K562 (cell line): Measurements from ENCODE around the gene MED13L. TPM values are rescaled to one million over a fixed set of nuclear protein-coding genes. Genes with fewer than 3 reads are reported as not detected.

Source experiments
- ATAC-seq: fragments of 200-7000 bp; cut with Tn5 transposase; 3 replicates; pipeline ENCODE4 v1.9.1; 2020; ENCODE audit warnings: moderate library complexity
- BruUV-seq: library from RNA; stranded (reverse); fragments of 400-500 nt; replicated peaks from 2 replicates; lab custom pipeline; 2021; lab: Mats Ljungman, UMichigan
- CTCF ChIA-PET: fragments of 300-600 bp; formaldehyde crosslinking; extraction: SDS; loops from one replicate; lab custom pipeline; 2021; ENCODE audit warnings: low intra/inter-chr PET ratio; lab: Yijun Ruan, JAX
- POLR2A ChIA-PET: fragments of 300-600, 350-650 bp; sonication (Branson Sonifier 250); formaldehyde crosslinking; extraction: SDS; loops from one replicate; lab custom pipeline; 2021; ENCODE audit warnings: antibody characterized with exemption, inconsistent platforms; lab: Yijun Ruan, JAX
- DNase-seq, 4 experiments: peaks; one replicate each; pipeline versions ENCODE4 v3.0.0 to v3.0.0-alpha.2; 2011 to 2018; ENCODE audit warnings: low spot score in 3 of 4, mixed read lengths in 3 of 4; ENCODE audit errors: extremely low read depth in 1 of 4
- FAIRE-seq: peaks from 2 replicates; lab custom pipeline; 2011; peaks lifted over from hg19 to GRCh38; lab: Jason Lieb, UNC
- H2AFZ ChIP-seq: 2 replicates; pipeline ENCODE4 v1.6.0; 2011; ENCODE audit warnings: low read depth, low read length, control low read depth, inconsistent platforms
- H3K27ac ChIP-seq: fragments of 200-600 bp; 3 replicates; pipeline ENCODE4 v1.8.0; 2011; ENCODE audit warnings: low read depth, mild to moderate bottlenecking, control low read depth, inconsistent platforms, low read length, moderate library complexity, mixed read lengths; ENCODE audit errors: extremely low read depth
- H3K27me3 ChIP-seq, 2 experiments: fragments of 300-600 bp in 1 of 2; 2 replicates in 1 of 2; 3 replicates in 1 of 2; pipeline versions ENCODE4 v1.6.0 to v1.8.0; 2011; ENCODE audit warnings: inconsistent platforms in 2 of 2, low read length in 2 of 2, mild to moderate bottlenecking in 1 of 2, mixed read lengths in 1 of 2, moderate library complexity in 1 of 2; ENCODE audit not compliant: control insufficient read depth in 2 of 2, insufficient read depth in 2 of 2
- H3K36me3 ChIP-seq: fragments of 300-600 bp; 3 replicates; pipeline ENCODE4 v1.8.0; 2011; ENCODE audit warnings: mild to moderate bottlenecking, low read length, inconsistent platforms; ENCODE audit not compliant: control insufficient read depth, insufficient read depth
- H3K4me1 ChIP-seq, 2 experiments: fragments of 200-600 bp in 1 of 2; replicated peaks in 1 of 2; 2 replicates in 1 of 2; 3 replicates in 1 of 2; pipeline versions ENCODE4 v1.5.1 to v1.8.0; 2011; ENCODE audit warnings: inconsistent platforms in 2 of 2, low read length in 2 of 2, mild to moderate bottlenecking in 1 of 2, mixed read lengths in 1 of 2, moderate library complexity in 1 of 2; ENCODE audit not compliant: control insufficient read depth in 2 of 2, insufficient read depth in 2 of 2
- H3K4me2 ChIP-seq: 2 replicates; pipeline ENCODE4 v1.6.1; 2011; ENCODE audit warnings: low read length, control low read depth, inconsistent platforms, mixed read lengths; ENCODE audit not compliant: insufficient read depth
- H3K4me3 ChIP-seq: fragments of 200-600 bp; sonication (generic), shearing (Covaris generic); 2 replicates; pipeline ENCODE4 v1.5.1; 2016; ENCODE audit warnings: control low read depth, inconsistent platforms
- H3K79me2 ChIP-seq: fragments of 200-600 bp; 3 replicates; pipeline ENCODE4 v1.8.0; 2011; ENCODE audit warnings: low read length, inconsistent platforms; ENCODE audit not compliant: control insufficient read depth, insufficient read depth
- H3K9ac ChIP-seq, 2 experiments: 2 replicates each; pipeline versions ENCODE4 v1.6.0 to v1.6.1; 2011; ENCODE audit warnings: low read depth in 2 of 2, low read length in 2 of 2, control low read depth in 1 of 2, inconsistent platforms in 1 of 2, mild to moderate bottlenecking in 1 of 2, mixed read lengths in 1 of 2; ENCODE audit not compliant: insufficient read depth in 1 of 2
- H3K9me1 ChIP-seq: one replicate; pipeline ENCODE4 v1.6.0; 2011; ENCODE audit warnings: inconsistent platforms, mild to moderate bottlenecking, low read length, moderate library complexity; ENCODE audit not compliant: control insufficient read depth, insufficient read depth
- H3K9me3 ChIP-seq: replicated peaks from 2 replicates; pipeline ENCODE4 v1.5.1; 2011; ENCODE audit warnings: low read depth, low read length, inconsistent platforms; ENCODE audit not compliant: control insufficient read depth, insufficient read depth
- H4K20me1 ChIP-seq: replicated peaks from 2 replicates; pipeline ENCODE4 v1.6.1; 2011; ENCODE audit warnings: low read length, inconsistent platforms, mixed read lengths; ENCODE audit not compliant: control insufficient read depth, insufficient read depth
- GATA2 ChIP-seq: sonication (generic); formaldehyde crosslinking; IDR thresholded peaks from 2 replicates; pipeline ENCODE4 v1.4.0; 2020; ENCODE audit warnings: mild to moderate bottlenecking, missing genetic modification reagents
- GTF2A2 ChIP-seq: IDR thresholded peaks from 2 replicates; pipeline ENCODE4 v1.6.1; 2016; ENCODE audit warnings: mild to moderate bottlenecking, missing genetic modification characterization, missing compliant biosample characterization
- HLTF ChIP-seq: fragments of 450-650 bp; IDR thresholded peaks from 2 replicates; pipeline ENCODE4 v1.6.1; 2016
- KLF16 ChIP-seq: IDR thresholded peaks from 2 replicates; pipeline ENCODE4 v1.6.1; 2016; ENCODE audit warnings: antibody characterized with exemption
- NCOA2 ChIP-seq, 2 experiments: fragments of 450-650 bp; IDR thresholded peaks; 2 replicates each; pipeline ENCODE4 v1.6.1; 2018; ENCODE audit warnings: mild to moderate bottlenecking in 2 of 2, moderate library complexity in 1 of 2; ENCODE audit not compliant: partially characterized antibody in 2 of 2
- NCOR1 ChIP-seq: fragments of 450-650 bp; IDR thresholded peaks from 2 replicates; pipeline ENCODE4 v1.6.1; 2016; ENCODE audit warnings: mild to moderate bottlenecking, moderate library complexity
- RAD21 ChIP-seq, 2 experiments: fragments of 250-450 bp in 1 of 2; fragments of 450-650 bp in 1 of 2; sonication (Bioruptor Pico) in 1 of 2; formaldehyde crosslinking in 1 of 2; IDR thresholded peaks in 1 of 2; conservative IDR thresholded peaks in 1 of 2; 2 replicates each; pipeline versions ENCODE4 v1.4.0 to v1.8.0; 2020 to 2022; ENCODE audit warnings: mild to moderate bottlenecking in 2 of 2, moderate library complexity in 1 of 2
- SMARCE1 ChIP-seq: fragments of 450-650 bp; IDR thresholded peaks from 2 replicates; pipeline ENCODE4 v1.7.1; 2016; ENCODE audit warnings: mild to moderate bottlenecking
- STAT5B ChIP-seq: fragments of 250-450 bp; sonication (Bioruptor Pico); IDR thresholded peaks from 2 replicates; pipeline ENCODE4 v1.8.0; 2021; ENCODE audit warnings: mild to moderate bottlenecking, inconsistent platforms
- ZNF121 ChIP-seq: sonication (generic); formaldehyde crosslinking; conservative IDR thresholded peaks from 2 replicates; pipeline ENCODE4 v1.8.0; 2022; ENCODE audit warnings: missing genetic modification reagents
- ZNF707 ChIP-seq: fragments of 250-450 bp; sonication (Bioruptor Pico); conservative IDR thresholded peaks from 2 replicates; pipeline ENCODE4 v1.8.0; 2022; ENCODE audit warnings: inconsistent platforms, mild to moderate bottlenecking, moderate library complexity
- ZSCAN32 ChIP-seq: fragments of 450-650 bp; formaldehyde crosslinking; IDR thresholded peaks from 2 replicates; pipeline ENCODE4 v1.4.0; 2020; ENCODE audit warnings: mild to moderate bottlenecking, moderate library complexity
- WGBS: fragments of 100-300 bp; shearing (Covaris generic); methylation state at CpG from one replicate; pipeline ENCODE4 v1.1.6; 2016; ENCODE audit warnings: low coverage, mixed read lengths; ENCODE audit not compliant: insufficient coverage; ENCODE audit errors: missing lambda C conversion rate; 5-methylcytosine and 5-hydroxymethylcytosine counted together
- in situ Hi-C: fragments of 300-500 bp; cut with MboI; formaldehyde crosslinking; loops from 4 replicates; pipeline ENCODE4 v1.15.0; 2018; ENCODE audit warnings: inconsistent platforms, mixed read lengths
- intact Hi-C: fragments of 100-400 bp; cut with micrococcal nuclease; formaldehyde crosslinking; loops from 2 replicates; pipeline ENCODE4 v1.14.2; 2022
- polyA plus RNA-seq, 8 experiments: library from polyadenylated mRNA; depleted of rRNA in 4 of 8; stranded (reverse) in 5 of 8; unstranded in 3 of 8; fragments of >200 nt; fragmentation: Nextera tagmentation in 2 of 8; fragmentation: Illumina TruSeq in 1 of 8; extraction: Ambion mirVana in 2 of 8; extraction: Trizol in 1 of 8; gene quantifications; 2 replicates each; pipeline versions ENCODE4 v1.2.1 to v1.2.3, GENCODE V29; 2011 to 2014; ENCODE audit warnings: inconsistent platforms in 1 of 8, missing spikeins in 1 of 8
- total RNA-seq, 7 experiments: library from RNA; depleted of rRNA in 6 of 7; stranded (reverse); fragments of >200 nt in 6 of 7; fragmentation: Illumina TruSeq in 2 of 7; extraction: Trizol in 2 of 7; gene quantifications; 2 replicates each; pipeline versions ENCODE4 v1.2.1 to v1.2.3, GENCODE V29; 2011 to 2021; ENCODE audit warnings: low replicate concordance in 1 of 7
- TF ChIP-seq, protein P1 (sequence below), 2 experiments: IDR thresholded peaks; 2 replicates each; pipeline ENCODE4 v1.6.1; 2011; ENCODE audit warnings: borderline replicate concordance in 1 of 2, control low read depth in 1 of 2, low read depth in 1 of 2, low read length in 1 of 2, mild to moderate bottlenecking in 1 of 2, mixed read lengths in 1 of 2, moderate library complexity in 1 of 2; ENCODE audit not compliant: insufficient read depth in 1 of 2, insufficient read length in 1 of 2, poor library complexity in 1 of 2, severe bottlenecking in 1 of 2; ENCODE audit errors: extremely low read depth in 1 of 2
- TF ChIP-seq, protein P2 (sequence below): sonication (generic); formaldehyde crosslinking; IDR thresholded peaks from 2 replicates; pipeline ENCODE4 v1.9.0; 2022; ENCODE audit warnings: mild to moderate bottlenecking, missing genetic modification reagents
- TF ChIP-seq, protein P3 (sequence below): fragments of 250-450 bp; sonication (Bioruptor Pico); IDR thresholded peaks from 2 replicates; pipeline ENCODE4 v1.8.0; 2021; ENCODE audit warnings: moderate library complexity, mild to moderate bottlenecking, inconsistent platforms
- TF ChIP-seq, protein P4 (sequence below): IDR thresholded peaks from 2 replicates; pipeline ENCODE4 v1.6.1; 2012; ENCODE audit warnings: low read depth, low read length, improper control_type of control experiment, borderline replicate concordance

MED13L gene
- total and polyA plus RNA-seq, 9 of the 15 experiments (the other 6 are each of a cell fraction or from before 2014, with no cell fraction given): 13.4 to 90.3 (median 36.9) TPM

DNA sequence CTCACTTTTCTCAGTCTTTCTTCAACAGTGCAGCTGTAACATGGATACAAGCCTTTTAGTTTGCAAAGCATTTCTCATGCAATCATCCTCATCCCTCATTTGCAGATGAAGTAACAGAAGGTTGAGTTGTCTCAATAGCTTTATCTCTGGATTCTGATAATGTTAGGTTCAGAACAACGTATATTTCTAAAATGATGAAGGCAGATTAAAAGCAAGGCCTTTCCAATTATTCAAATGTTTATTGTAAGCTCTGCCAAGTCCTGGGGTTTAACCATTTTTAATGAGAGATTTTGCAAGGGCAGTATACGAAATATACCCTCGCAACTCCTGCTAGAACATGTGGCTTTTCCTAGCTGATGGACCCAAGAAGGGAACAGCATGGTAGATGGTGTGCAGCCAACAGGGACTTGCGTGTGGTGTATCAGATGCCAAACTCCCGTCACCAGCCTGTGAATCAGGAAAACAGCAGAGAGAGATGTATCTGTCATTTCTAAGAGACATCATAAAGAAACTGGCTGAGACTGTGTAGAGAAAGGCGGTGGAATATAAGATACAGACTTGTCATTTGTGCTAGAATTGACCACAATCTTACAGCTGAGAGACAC is 319.7 kb downstream of the MED13L start:
- no peak for DNase-seq
- no peak overlapping the region for H3K4me3 ChIP-seq
- POLR2A ChIA-PET: interaction anchor here (0.6 to 1.8 kb wide), 6 partner anchors 9 to 1978 kb away, joined by 3 to 5 read pairs (median 3); no protein-coding TSS in a partner anchor
- no peak overlapping the region for H3K9ac ChIP-seq
- H4K20me1 ChIP-seq: no peaks in the 10 kb centered on the region
- FAIRE-seq: no peak
- H3K79me2 ChIP-seq: no peaks in the 10 kb centered on the region
- no TSS peak for BruUV-seq
- peaks cover 36% of the 10 kb centered on the region for H3K36me3 ChIP-seq
- intact Hi-C loops: no loop called here
- TF ChIP-seq ZNF121 (no peak), SMARCE1 (no peak), GTF2A2 (tag) (no peak), STAT5B (CRISPR knock-in tag) (no peak), NCOA2 (IDR thresholded peaks at IDR 0.05; ENCODE audit: partially characterized antibody in 2 of 2) (no peak), KLF16 (no peak), ZSCAN32 (no peak), RAD21 (CRISPR knock-in tag; conservative IDR thresholded peaks at IDR 0.05 in 1 of 2, IDR thresholded peaks at IDR 0.05 in 1 of 2) (no peak), ZNF707 (CRISPR knock-in tag) (no peak), GATA2 (CRISPR knock-in tag) (no peak), HLTF (no peak), NCOR1 (no peak)
- TF ChIP-seq, protein P1, sequence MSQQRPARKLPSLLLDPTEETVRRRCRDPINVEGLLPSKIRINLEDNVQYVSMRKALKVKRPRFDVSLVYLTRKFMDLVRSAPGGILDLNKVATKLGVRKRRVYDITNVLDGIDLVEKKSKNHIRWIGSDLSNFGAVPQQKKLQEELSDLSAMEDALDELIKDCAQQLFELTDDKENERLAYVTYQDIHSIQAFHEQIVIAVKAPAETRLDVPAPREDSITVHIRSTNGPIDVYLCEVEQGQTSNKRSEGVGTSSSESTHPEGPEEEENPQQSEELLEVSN (IDR thresholded peaks at IDR 0.05; ENCODE audit: borderline replicate concordance in 1 of 2, extremely low read depth in 1 of 2, insufficient read depth in 1 of 2, insufficient read length in 1 of 2, low read depth in 1 of 2, low read length in 1 of 2, poor library complexity in 1 of 2, severe bottlenecking in 1 of 2): no peak
- TF ChIP-seq, protein P2, sequence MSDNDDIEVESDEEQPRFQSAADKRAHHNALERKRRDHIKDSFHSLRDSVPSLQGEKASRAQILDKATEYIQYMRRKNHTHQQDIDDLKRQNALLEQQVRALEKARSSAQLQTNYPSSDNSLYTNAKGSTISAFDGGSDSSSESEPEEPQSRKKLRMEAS: no peak
- TF ChIP-seq, protein P3, sequence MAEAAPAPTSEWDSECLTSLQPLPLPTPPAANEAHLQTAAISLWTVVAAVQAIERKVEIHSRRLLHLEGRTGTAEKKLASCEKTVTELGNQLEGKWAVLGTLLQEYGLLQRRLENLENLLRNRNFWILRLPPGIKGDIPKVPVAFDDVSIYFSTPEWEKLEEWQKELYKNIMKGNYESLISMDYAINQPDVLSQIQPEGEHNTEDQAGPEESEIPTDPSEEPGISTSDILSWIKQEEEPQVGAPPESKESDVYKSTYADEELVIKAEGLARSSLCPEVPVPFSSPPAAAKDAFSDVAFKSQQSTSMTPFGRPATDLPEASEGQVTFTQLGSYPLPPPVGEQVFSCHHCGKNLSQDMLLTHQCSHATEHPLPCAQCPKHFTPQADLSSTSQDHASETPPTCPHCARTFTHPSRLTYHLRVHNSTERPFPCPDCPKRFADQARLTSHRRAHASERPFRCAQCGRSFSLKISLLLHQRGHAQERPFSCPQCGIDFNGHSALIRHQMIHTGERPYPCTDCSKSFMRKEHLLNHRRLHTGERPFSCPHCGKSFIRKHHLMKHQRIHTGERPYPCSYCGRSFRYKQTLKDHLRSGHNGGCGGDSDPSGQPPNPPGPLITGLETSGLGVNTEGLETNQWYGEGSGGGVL (CRISPR knock-in tag): no peak
- TF ChIP-seq, protein P4, sequence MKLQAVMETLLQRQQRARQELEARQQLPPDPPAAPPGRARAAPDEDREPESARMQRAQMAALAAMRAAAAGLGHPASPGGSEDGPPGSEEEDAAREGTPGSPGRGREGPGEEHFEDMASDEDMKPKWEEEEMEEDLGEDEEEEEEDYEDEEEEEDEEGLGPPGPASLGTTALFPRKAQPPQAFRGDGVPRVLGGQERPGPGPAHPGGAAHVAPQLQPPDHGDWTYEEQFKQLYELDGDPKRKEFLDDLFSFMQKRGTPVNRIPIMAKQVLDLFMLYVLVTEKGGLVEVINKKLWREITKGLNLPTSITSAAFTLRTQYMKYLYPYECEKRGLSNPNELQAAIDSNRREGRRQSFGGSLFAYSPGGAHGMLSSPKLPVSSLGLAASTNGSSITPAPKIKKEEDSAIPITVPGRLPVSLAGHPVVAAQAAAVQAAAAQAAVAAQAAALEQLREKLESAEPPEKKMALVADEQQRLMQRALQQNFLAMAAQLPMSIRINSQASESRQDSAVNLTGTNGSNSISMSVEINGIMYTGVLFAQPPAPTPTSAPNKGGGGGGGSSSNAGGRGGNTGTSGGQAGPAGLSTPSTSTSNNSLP: no peak
- TF ChIP-seq, all 486 proteins: peak for 0
- CTCF ChIA-PET: no interaction called here
- Histone ChIP-seq H3K9me3 (no peaks in the 10 kb centered on the region), H3K27ac (no peak overlapping the region), H3K27me3 (no peaks in the 10 kb centered on the region), H2AFZ (no peak overlapping the region), H3K9me1 (no peaks in the 10 kb centered on the region), H3K4me1 (no peaks in the 10 kb centered on the region; a peak in 1 of 5 replicates), H3K4me2 (no peak overlapping the region)
- in situ Hi-C loops: loop anchor here (25.0 kb wide), 1 partner anchor 1180 kb away; no protein-coding TSS in a partner anchor
- no peak; the same call in 2 of the 3 replicates for ATAC-seq
- 90% methylated on average over 6 of the region's 6 CpGs for WGBS
